Activated gamma-delta T cell (primary cell): ENCODE data around the gene COX8C.

Experiments used
- DNase-seq: peaks from one replicate; lab custom pipeline; 2025; lab: John Stamatoyannopoulos, UW
- total RNA-seq, 2 donors: gene quantifications; one replicate each; lab custom pipeline; 2026; lab: John Stamatoyannopoulos, UW

The COX8C gene, protein sequence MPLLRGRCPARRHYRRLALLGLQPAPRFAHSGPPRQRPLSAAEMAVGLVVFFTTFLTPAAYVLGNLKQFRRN
- total RNA-seq = 0 to 0.04 reads per million in 2 donors

DNA sequence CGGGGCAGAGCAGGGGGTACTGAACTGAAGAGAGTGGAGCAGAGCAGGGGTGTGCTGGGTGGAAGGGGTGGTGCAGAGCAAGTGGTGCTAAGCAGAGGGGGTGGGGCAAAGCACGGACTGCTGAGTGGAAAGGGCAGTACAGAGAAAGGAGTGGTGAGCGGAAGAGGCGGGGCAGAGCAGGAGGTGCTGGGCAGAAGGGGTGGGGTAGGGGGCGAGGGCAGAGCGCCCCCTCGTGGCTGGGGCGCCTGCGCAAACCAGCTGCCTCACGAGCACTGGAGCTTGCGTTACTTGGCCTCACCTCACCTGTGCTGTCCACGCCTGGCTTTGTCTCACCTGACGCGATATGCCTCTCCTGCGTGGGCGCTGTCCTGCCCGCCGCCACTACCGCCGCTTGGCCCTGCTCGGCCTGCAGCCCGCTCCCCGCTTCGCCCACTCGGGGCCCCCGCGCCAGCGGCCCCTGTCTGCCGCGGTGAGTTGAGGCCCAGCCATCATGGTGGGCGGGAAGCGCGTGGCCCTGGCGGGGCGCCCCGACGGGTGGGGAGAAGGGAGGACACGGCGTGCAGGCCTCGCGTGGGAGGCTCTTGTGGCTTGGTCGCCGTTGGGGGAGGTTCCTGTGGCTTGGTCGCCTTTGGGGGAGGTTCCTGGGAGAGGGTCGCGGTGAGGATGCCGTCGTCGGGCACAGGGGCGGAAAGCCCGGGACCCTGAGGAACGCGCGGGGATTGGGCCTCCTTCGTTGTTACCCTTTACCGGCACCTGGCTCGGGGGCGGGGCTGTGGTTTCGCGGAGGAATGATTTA is at the start of gene COX8C:
COX8C (plus strand) TSS at position 257 of the 796 bp plus-strand sequence; CDS start at position 344, 87 bp downstream.
- no peak for DNase-seq

DNA sequence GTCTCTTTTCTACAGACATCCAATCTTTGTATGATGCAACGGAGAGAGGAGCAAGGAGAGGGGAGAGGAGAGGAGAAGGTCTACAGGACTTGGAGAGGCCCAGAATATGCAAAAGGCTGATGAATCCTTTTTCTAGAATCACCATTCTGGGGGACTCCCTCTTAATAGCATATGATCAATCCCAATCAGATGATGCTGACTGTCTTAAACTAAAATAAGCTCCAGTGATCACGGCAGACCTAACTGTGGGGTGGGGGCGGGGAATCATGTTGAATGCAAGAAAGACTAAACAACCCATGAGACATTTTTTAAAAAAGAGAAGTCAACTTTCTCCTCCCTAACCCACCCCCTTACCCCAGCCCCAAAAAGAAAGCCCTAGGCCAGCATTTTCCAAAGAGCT is 47.6 kb upstream of the COX8C start:
- DNase-seq = no peak

DNA sequence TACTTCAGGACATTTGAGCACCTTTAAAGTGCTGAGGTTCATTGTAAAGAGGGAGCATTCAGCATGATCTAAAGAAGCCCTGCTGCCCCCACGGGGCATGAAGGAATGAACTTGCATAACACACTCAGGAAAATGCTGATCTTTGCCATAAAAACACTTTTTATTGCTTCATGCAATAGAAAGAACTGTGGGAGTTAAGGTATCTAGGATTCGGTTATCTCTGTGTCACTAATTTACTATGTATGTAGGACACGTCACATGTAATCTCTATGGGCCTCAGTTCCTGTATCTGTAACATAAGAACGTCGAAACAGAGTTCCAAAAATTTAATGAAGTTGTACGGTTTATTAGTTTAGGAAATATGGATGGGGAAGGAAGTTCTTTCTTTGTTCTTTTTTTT is 47.1 kb upstream of the COX8C start:
- DNase-seq = no peak

DNA sequence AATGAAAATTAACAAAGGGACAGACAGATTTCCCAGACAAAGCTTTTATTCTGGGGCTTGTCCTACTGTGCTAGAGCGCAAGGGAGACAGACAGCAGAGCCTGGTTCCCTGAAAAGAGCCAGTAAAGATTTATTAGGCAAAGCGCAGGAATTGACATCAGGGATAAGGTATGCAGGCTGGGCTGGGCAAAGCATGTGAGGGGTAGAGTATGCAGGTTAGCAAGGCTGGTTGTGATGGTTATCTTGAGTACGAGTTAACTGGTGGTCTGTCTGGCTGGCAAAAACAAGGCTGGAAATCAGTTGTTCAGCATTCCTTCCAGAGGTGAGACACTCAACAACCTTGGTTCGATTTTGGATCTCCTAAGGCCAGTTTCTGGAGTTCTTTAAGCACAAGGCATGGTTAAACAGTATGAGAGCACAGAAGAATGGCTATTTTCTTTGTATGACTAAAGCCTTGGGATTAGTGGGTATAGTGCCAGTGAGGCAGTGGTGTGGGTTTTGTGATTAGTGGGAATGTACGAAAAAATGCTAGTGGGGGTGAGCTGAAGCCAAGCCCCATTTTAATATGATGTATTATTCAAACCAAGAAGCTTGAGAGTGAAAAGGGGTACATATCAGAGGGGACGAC is 45.0 kb upstream of the COX8C start:
- DNase-seq = no peak

- no peak for DNase-seq
These were observed 44.0 kb upstream of the COX8C start for GRCh38 chr14:93302688-93303581.

DNA sequence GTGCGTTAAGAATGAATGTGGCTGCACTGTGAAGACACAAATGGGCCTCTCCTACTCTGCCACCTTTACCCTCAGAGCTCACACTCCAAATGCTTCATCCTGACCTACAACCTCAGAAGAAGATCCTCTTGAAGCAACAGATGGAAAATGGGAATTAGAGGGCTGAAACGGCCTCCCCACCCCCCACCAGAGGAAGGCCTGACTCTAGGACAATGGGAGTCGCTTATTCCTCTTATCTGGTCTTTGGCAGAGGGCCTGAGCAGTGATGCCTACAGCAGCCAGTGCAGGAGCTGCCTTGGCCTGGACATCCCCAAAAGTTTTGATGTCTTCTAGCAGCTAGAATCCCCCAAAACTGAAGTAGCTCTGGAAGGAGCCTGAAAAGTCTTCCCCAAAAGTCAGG is 43.3 kb upstream of the COX8C start:
- DNase-seq = no peak

GRCh38 chr14:93304771-93305170 is 42.2 kb upstream of the COX8C start:
- DNase-seq = no peak

- no peak for DNase-seq
These were observed 41.1 kb upstream of the COX8C start for GRCh38 chr14:93305725-93306418.

GRCh38 chr14:93306812-93307211 is 40.2 kb upstream of the COX8C start:
- DNase-seq = no peak

- DNase-seq = no peak
These were observed 38.2 kb upstream of the COX8C start for GRCh38 chr14:93308686-93309345.

GRCh38 chr14:93309427-93309966 is 37.5 kb upstream of the COX8C start:
- no peak for DNase-seq

- no peak for DNase-seq
These were observed 35.9 kb upstream of the COX8C start for GRCh38 chr14:93311082-93311481.

GRCh38 chr14:93315575-93315974 is 31.4 kb upstream of the COX8C start:
- no peak for DNase-seq

DNA sequence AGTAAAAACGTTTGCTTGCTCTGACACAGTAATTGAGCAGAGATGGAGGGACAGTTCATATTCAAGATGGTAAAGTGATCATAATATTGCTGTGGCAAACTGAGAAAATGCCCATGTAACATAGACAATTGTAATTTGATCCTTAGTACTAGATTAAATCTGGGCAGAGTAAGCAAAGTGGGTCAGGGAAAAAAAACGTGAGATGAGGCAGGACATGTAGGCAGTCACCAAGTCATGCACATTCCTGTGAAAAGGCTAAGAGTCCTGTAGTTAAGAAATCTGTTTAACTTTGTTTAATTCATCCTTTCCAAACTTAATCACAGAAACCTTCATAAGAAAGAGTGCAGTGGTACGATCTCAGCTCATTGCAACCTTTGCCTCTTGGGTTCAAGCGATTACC is 30.3 kb upstream of the COX8C start:
- DNase-seq = no peak

- DNase-seq = no peak
These were observed 29.6 kb upstream of the COX8C start for GRCh38 chr14:93317210-93317874.

DNA sequence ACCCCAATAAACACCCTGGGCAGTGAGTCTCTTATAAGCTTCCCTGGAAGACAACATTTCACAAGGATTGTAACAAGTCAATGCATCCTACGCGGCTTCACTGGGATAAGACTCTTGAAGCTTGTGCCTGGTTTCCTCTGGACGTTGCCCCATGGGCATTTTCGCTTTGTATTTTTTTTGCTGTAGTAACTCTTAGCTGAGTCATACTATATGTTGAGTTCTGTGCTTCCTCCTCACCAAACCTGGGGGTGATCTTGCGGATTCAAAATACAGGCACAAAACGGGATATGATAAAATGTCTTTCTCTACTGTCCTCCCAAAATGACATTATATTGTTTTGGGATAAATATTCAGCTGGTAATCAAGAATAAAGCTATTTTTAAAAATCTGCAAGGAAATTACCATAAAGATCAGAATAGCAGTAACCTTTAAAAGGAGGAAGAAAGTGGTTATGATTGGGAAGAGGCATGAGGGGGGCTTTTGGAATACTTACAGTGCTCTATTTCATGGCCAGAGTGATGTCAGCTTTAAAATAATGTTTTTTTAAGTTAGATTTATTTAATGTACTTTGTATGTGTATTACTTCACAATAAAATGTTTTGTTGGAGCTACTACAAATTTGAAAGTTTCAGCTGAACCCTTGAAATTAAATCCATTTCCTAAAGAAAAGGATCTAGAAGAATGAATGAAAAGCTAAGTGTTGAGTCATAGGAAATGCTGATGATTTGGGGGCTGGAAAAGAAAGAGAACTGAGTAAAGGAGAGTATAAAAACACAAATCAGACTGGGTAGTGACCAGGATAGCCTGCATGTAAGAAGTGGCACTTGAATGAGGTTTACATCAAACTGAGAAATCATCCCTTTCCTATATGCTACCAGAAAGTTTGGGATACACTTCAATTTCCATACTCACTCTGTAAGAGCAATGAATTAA is 28.8 kb upstream of the COX8C start:
- no peak for DNase-seq

DNA sequence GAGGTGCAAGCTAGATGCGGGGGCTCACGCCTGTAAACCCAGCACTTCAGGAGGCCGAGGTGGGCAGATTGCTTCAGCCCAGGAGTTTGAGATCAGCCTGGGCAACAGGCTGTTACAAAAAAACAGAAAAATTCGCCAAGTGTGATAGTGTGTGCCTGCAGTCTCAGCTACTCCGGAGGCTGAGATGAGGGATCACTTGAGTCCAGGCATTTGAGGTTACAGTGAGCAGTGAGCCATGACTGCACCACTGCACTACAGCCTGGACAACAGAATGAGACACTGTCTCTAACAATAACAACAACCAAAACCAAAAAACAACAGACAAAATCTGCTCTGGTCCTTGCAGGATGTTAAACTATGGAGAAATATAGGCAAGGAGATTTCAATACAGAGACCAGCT is 28.1 kb upstream of the COX8C start:
- no peak for DNase-seq

DNA sequence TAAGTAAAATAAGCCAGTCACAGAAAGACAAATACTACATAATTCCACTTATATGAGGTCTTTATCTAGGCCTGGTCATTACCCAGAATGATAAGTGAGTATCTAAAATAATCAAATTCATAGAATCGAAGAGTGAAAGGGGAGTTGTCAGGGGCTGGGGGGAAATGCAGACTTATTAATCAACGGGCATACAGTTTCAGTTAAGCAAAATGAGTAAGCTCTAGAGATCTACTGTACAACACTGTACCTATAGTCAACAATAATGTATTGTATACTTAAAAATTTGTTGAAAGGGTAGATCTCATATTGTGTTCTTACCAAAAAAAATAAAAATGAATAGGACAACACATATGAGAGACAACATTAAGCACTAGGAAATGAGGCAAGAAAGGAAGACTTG is 27.5 kb upstream of the COX8C start:
- no peak for DNase-seq

GRCh38 chr14:93319958-93320357 is 27.0 kb upstream of the COX8C start:
- no peak for DNase-seq
